Measurements from ENCODE around the gene MRPL18.
"Not testable (repeated sequence)": the region's sequence is repeated elsewhere in the genome, so short reads cannot be mapped to it uniquely, and the experiment has no call there.

Gene MRPL18

DNA sequence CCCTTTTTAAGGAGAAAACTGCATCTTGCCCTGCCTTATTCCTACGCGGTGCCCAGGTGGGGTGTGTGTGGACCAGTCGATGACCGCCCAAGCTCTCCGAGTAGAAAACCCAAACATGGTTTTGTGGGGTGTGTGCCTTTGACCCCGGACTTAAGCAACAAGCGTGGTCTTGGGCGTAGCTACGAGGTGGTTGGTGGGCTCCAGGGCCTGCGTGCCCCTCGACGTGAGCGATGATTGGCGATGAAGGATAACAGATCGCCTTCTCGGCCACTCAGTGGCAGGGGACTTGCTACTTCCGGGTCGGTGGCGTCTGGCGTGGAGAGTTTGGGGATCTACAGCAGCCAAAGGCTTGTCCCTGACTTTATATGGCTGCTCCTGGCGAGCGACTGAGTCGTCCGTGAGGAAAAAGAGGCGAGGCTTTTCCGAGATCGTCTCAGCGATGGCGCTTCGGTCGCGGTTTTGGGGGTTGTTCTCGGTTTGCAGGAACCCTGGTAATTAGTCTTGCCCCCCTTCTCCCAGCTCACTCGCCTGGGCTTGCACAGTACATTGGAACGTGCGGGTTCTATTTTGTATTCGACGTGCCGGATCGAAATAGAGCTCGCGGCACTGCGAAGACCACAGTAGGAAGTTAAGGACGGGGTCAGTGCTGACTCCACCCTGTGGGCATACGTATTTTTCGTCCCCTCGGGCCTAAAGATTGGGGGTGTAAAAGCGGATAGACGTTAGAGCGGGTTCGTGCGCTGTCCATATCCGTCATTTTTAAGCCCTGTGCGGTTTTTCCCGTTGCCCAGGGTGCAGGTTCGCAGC, at the start of gene MRPL18:
MRPL18 (plus strand) TSS at position 319 of the 807 bp plus-strand sequence; CDS start at position 440, 121 bp downstream.
- peak; percentile 91 for DNase-seq

DNA sequence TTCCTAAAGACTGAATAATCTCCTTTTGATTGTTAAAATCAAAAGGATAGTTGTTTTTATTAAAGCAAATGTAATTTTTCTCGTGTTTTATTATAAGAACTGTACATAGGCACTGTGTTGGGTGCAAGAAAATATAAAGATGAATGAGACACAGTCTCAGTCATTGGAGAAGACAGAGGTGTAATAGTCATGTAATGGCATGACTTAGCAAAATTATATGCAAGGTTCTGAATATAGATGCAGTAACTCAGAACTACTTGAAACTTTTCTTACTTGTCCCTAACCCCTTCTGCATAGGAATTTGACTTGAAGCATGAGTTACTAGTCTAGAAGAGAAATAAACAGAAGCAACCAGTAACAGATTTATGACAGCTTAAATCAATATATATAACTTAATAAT, 48.1 kb upstream of the MRPL18 start:
- DNase-seq: no peak

DNA sequence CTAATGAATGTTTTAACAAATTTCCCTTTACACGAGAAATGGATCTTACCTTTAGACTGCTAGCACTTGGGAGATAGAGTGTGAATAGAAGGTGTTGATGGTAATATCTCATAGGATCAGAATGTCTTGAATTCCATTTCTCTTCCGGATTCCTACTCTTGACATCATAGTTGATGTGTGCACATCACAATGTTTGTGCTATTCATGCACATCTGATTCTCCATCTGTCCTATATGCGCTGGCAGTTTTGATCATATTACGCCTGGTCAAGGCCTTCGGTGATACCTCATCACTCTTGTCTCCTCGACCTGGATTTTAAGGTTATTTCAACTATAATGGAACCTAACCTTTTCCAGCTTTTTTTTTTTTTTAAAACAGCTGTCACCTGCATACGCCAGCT, 45.2 kb upstream of the MRPL18 start:
- DNase-seq: no peak

DNA sequence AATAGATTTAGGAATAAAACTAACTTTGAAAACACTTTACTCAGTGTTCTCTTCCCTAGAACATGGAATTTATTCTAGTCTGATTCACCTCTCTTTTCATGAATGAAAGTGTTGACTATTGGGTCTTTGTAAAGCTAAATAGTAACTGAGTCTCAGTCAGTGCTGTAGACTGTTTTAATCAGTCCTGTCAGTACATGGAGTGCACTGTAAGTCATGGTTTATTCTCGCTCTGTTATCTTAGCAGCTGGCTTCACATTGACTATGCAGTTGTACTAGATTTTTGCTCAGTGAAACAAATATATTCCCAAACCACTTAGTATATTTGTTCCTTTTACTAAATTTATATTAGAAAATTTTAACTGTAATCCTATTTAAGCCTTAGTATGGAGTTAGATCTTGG, 43.5 kb upstream of the MRPL18 start:
- DNase-seq: no peak

DNA sequence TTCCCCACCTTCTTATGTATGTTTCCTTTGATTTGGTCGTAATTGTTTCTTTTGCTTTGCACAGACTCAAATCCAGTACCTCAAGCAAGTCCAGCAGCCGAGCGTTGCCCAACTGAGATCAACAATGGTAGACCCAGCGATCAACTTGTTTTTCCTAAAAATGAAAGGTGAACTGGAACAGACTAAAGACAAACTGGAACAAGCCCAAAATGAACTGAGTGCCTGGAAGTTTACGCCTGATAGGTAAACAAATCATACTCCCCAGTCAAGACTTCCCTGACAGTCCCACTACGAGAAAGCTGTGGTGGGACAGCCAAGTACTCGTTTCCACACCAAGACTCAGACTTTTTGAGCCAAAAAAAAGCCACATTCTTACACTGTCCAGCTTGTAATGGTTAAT, 42.1 kb upstream of the MRPL18 start:
- DNase-seq: not testable (repeated sequence)

DNA sequence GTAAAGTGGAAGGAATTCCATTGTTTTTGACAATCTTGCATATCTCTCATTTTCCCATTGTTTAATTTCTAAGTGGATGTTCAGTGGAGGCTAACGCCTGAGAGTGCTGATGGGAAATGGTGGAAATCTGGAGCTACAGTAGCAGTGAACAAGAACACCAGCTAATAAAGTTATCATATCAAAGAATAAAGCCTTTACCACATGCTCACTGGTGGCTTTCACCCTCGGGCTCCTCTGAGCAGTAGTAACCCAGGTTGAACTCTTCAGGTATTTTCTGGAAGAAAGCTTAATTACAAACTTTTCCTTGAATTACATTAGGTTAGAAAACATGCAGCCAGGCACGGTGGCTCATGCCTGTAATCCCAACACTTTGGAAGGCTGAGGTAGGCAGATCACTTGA, 38.8 kb upstream of the MRPL18 start:
- no peak for DNase-seq

DNA sequence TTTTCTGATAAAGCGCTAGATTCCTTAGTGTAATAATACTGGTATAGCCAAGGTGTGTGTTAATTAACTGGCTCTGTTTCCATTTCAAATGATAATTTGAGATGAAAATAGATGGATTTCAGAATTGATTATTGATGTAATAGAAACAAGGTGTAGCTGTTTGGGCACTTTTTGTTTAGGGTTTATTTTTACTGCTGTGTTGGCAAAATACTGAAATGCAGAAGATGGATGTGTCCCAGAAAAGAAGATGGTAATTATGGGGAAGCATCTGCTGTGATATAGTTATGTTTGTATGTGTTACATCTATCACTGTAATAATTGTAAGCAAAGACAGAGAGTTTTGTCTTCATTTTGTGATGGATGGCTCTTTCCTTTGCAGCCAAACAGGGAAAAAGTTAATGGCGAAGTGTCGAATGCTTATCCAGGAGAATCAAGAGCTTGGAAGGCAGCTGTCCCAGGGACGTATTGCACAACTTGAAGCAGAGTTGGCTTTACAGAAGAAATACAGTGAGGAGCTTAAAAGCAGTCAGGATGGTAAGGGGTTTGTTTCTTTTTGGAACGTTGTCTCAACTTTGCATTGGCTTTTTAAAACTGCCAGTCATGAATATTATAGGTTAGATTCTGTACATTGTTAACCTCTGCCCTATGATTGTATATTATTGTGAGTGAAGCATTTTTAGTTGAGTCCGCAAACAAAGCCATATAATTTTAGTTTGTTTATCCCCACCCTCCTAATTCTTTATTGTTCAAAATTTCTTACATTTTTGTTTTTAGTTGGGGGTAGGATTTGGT, 37.0 kb upstream of the MRPL18 start:
- DNase-seq: no peak

DNA sequence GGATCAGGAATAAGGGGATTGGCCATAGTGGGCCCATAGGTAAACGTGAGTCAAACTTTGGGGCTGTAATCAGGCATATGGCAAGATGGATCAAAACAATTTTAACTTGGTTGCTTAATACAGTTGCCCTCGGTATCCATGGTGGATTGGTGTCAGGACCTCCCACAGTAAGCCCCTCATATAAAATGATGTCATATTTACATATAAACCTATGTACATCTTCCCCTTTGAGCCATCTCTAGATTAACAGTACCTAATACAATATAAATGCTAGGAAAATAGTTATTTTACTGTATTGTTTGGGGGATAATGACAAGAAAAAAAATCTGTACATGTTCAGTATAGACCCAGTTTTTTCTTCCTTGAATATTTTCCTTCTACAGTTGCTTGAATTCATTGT, 35.9 kb upstream of the MRPL18 start:
- DNase-seq: no peak

DNA sequence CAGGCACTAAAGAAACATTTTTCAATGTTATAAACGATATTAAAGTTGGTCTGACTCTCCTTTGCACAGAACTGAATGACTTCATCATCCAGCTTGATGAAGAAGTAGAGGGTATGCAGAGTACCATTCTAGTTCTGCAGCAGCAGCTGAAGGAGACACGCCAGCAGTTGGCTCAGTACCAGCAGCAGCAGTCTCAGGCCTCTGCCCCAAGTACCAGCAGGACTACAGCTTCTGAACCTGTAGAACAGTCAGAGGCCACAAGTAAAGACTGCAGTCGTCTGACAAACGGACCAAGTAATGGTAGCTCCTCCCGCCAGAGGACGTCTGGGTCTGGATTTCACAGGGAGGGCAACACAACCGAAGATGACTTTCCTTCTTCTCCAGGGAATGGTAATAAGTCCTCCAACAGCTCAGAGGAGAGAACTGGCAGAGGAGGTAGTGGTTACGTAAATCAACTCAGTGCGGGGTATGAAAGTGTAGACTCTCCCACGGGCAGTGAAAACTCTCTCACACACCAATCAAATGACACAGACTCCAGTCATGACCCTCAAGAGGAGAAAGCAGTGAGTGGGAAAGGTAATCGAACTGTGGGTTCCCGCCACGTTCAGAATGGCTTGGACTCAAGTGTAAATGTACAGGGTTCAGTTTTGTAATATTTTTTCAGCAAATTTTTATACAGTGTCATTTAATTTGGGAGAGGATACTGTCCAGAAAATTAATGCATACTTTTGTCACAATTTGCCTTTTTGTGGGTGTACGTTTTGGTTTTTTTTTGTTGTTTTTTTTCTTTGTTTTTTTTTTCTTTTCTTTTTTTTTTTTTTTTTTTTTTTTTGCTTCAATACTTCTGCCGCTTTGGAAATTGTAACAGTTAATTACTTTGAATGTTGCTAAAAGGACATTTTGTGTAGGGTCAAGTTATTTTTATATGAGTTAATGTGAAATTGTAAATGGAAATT, 35.0 kb upstream of the MRPL18 start:
- no peak for DNase-seq

DNA sequence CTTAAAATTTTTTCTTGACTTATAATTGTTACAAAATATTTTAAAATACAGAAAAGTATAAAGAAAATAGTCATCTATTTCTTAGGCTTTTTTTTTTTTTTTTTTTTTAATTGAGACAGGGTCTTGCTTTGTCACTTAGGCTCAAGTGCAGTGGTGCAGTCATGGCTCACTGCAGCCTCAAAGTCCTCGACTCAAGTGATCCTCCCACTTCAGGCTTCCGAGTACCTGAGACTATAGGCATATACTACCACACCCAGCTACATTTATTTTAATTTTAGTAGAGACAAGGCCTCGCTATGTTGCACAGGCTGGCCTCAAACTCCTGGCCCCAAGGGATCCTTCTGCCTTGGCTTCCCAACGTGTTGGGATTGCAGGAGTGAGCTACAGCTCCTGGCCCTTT, 33.8 kb upstream of the MRPL18 start:
- no peak for DNase-seq

DNA sequence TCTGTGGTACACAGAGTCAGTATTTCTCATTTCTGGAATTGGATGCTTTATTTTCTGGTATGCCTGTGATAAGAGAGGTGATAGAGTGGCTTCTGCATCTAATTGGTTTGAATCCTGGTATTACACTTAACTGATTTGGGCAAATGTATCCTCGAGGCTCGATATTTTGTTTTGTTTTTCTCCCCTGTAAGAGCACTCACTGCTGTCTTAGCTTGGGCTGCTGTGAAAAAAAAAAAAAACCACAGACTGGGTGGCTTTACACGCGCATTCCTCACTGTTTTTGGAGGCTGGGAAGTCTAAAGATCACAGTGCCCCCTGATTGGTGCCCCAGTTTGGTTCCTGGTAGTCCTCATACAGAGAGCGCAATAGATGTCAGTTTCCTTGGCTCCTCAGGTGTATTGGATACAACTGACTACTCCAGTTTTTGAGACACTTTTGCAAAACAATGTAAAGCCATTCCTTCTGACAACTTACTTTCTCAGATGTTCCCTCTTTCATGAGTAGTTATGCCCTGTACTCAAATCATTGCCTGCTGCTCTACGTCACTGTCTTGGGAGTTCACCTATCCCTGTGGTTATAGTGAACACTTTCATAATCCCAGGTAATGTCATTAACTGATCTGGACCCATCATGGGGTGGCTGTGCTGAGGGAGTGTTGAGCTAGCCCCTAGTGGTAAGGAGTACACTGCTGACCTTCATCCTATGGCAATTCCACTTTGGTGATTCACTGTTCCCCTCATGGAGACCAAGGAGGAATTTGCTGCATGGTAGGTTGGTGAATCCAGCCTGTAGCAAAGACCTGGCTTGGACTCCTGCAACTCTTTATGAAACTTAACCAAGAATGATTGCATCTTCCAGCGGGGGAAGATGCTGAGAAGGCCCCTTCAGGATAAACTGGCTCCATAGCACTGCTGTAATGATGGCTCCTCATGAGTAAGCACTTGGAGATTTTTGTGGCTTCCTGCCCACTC, 32.0 kb upstream of the MRPL18 start:
- DNase-seq: peak; percentile 78

DNA sequence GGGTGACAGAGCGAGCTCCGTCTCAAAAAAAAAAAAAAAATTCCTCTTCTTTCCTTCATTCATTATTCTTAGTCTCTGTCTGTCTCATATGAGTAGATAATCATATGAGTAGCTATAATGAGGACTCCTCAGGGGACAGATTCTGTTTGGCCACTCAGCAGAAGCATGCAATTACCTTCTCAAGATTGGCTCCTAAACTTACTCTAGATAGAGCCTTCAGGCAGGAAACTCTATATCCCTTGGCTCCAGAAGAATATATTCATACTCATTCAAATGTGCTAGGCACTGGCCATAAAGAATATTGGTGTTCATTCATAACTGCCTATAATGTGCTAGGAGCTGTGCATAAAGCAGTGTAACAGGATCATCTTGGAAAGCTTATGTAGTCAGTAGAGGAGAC, 30.6 kb upstream of the MRPL18 start:
- no peak for DNase-seq

DNA sequence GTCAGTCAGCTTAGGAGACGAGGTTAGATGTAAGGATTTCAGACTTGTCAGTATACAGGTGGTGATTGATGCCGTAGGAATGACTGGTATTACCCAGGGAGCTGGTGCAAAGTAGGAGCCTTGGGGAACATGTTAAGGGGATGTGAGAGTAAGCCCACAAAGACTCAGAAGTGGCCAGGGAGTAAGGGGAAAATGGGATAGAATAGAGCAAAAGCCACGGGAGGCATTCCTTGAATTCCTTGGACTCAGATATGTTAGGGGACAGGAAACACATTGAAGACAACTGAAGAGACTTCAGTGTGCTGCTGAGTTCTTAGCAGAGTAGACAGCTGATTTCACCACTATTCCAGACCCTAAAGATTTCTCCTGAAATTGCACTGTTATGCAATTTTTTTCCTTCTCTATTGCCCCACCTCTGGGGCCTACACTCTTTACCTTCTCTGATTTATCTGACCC, 29.6 kb upstream of the MRPL18 start:
- DNase-seq: peak; percentile 82

DNA sequence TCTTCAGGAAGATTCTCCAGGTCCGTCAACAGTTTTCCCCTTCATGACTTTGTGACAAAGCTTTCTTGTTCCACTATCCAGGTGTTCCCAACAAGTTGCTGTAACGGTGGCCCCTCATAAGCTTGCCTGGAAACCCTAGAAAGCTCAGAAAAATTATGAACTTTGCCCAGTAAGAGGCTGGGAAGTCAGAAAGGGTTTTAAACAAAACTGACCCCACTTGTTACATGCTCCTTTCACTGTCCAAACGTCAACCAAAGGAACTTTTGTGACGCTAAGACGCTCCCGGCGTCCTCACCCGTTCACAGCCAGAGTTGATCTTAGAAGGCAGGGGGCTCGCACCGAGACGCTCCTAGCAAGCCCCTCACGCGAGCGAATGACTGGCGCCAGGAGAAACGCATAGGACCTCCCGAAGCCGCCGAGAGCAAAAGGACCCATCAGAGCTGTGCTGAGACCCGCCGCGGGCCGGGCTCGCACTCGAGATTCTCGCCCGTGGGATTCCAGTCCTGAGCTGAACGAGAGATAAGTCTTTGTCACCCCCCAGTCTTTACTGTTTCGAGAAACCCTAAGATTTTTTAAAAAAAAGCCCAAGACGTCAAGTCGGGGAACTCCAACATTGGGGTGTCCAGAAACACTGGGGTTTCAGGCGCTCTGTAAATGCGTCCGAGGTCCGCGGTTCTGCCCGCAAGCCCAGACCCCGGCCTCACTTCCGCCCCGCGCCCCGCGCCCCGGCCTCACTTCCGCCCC, 29.0 kb upstream of the MRPL18 start:
- no peak for DNase-seq

DNA sequence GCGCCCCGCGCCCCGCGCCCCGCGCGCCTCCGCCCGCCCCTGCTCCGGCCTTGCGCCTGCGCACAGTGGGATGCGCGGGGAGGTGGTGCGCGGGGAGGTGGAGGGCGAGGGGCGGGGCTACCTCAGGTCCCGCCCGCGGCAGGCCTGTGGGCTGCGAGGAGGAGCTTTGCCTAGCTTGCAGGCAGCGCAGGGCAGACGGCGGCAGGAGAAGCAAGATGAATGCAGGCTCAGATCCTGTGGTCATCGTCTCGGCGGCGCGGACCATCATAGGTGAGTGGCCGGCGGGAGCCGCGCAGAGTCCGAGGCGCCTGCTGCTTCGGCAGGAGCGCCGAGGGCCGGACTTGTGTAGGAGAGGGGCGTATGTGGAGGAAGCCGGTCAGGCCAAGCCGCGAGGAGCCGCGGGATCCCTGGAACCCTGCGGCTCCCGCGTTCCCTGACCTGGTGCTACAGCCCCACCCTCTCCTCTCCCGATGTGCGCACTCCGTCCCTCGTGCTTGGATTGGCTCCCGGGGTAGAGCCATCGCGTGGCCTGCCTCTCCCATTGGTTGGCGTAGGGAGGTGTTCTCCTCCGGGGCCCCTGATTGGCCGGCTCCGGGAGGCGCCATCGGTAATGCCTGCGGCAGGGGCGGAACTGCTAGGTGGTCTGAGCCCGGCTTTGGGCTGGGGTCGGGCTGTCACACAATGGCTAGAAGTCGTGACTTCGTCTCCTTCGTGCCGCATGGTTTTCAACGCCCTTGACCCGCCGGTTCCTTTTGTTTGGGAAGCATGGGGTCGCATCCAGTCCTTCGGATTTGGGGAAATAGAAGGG, 28.2 kb upstream of the MRPL18 start, which contains the start of gene ACAT2:
ACAT2 (plus strand) TSS at position 173 of the 808 bp plus-strand sequence; CDS start at position 216, 43 bp downstream.
- DNase-seq: peak; percentile 82

DNA sequence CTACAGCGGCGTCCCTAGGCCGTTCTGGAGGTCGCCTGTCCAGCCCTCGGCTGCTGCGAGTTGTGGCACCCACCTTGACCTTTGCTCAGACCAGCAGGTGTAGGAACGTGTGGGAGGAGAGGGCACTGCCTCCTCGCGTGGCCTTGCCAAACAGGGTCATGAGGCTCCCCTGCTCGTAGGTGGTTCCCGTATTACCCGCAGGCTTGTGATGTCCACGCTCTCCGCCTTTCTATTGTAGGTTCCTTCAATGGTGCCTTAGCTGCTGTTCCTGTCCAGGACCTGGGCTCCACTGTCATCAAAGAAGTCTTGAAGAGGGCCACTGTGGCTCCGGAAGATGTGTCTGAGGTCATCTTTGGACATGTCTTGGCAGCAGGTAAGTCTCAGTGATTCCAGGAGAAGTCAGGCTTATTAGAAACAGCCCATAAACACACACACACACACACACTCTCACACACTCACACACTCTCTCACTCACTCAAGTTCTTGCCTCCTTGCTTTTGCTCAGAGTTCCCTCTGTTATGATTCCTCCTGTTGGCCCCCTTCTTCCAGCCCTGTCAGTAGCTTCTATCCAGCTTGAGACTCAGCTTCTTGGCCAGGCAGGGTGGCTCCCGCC, 27.5 kb upstream of the MRPL18 start:
- DNase-seq: no peak

DNA sequence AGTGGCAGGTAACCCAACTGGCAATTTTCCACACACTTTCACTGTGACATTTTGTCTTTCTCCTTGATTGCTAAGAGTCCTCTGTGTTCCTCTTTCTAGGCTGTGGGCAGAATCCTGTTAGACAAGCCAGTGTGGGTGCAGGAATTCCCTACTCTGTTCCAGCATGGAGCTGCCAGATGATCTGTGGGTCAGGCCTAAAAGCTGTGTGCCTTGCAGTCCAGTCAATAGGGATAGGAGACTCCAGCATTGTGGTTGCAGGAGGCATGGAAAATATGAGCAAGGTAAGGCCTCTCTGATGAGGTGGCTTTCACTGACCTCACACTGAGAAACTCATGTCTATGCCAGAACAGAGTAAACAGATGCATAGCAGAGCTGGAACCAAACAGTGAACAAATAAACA, 23.4 kb upstream of the MRPL18 start:
- DNase-seq: no peak

DNA sequence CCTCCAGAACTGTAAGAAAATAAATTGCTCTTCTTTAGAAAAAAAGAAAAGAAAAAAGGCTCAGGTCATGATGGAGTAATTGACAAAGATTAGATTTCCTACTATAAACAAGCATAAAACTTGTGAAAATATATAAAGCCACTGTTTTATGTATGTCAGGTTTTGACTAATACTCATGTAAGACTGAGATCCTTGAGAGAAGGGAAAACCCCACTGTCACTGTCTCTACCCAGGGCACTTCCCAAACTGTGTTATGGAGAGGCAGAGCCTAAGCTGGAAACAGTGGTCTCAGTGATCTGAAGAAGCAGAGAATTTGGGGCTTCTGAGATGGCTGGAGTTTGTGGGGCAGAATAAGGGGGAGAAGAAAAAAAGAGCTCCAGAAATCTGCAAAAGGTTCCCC, 20.8 kb upstream of the MRPL18 start:
- no peak for DNase-seq

DNA sequence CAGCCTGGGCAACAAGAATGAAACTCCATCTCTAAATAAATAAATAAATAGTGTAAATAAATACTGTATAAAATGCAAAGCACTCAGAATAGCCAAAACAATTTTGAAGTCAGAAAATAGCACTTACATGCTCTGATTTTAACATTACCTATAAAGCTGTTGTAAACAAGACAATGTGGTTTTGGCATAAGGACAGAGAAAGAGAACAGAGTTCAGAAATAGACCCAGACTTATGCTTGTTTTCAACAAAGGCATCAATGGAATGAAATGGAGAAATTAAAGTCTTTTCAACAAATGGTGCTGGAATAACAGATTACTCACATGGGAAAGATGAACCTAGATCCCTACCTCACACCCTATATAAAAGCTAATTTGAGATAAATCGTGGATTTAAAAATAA, 18.1 kb upstream of the MRPL18 start:
- no peak for DNase-seq
